Mesenchymal stem cell (in vitro differentiated cells and primary cell): ENCODE measurements around the gene AJAP1.
A peak's percentile ranks its signal among the peaks of the same experiment; 100 is the strongest.

Source experiments
- DNase-seq: peaks from one replicate; pipeline ENCODE4 v3.0.0-alpha.2; 2013
- H2AFZ ChIP-seq: one replicate; pipeline ENCODE4 v1.6.1; 2013; ENCODE audit warnings: low read depth, mild to moderate bottlenecking, control low read depth, inconsistent platforms, low read length, moderate library complexity
- H2AK5ac ChIP-seq: 2 replicates; pipeline ENCODE4 v1.6.1; 2013; ENCODE audit warnings: low read length, moderate library complexity, mild to moderate bottlenecking, inconsistent platforms; ENCODE audit not compliant: severe bottlenecking
- H2BK120ac ChIP-seq: one replicate; pipeline ENCODE4 v1.6.1; 2013; ENCODE audit warnings: low read depth, mild to moderate bottlenecking, inconsistent platforms, low read length, moderate library complexity
- H2BK12ac ChIP-seq, 2 experiments: one replicate each; pipeline ENCODE4 v1.6.1; 2013; ENCODE audit warnings: inconsistent platforms in 2 of 2, low read length in 2 of 2, mild to moderate bottlenecking in 2 of 2, moderate library complexity in 2 of 2, control low read depth in 1 of 2
- H2BK15ac ChIP-seq: one replicate; pipeline ENCODE4 v1.6.1; 2013; ENCODE audit warnings: mild to moderate bottlenecking, low read depth, inconsistent platforms; ENCODE audit not compliant: poor library complexity, severe bottlenecking
- H2BK5ac ChIP-seq: 2 replicates; pipeline ENCODE4 v1.6.1; 2013; ENCODE audit warnings: low read depth, mild to moderate bottlenecking, low read length, control low read depth, inconsistent platforms; ENCODE audit not compliant: poor library complexity, severe bottlenecking
- H3K14ac ChIP-seq, 2 experiments: one replicate each; pipeline ENCODE4 v1.6.1; 2013; ENCODE audit warnings: inconsistent platforms in 2 of 2, low read length in 2 of 2, control low read depth in 1 of 2, mild to moderate bottlenecking in 1 of 2, moderate library complexity in 1 of 2
- H3K18ac ChIP-seq, 2 experiments: one replicate each; pipeline ENCODE4 v1.6.1; 2013; ENCODE audit warnings: inconsistent platforms in 2 of 2, low read length in 2 of 2, control low read depth in 1 of 2, low read depth in 1 of 2, mild to moderate bottlenecking in 1 of 2
- H3K23ac ChIP-seq, 2 experiments: one replicate each; pipeline ENCODE4 v1.6.1; 2013; ENCODE audit warnings: inconsistent platforms in 2 of 2, low read length in 2 of 2, mild to moderate bottlenecking in 2 of 2, moderate library complexity in 2 of 2, control low read depth in 1 of 2
- H3K27ac ChIP-seq: 2 replicates; pipeline ENCODE4 v1.5.1; 2013; ENCODE audit warnings: mild to moderate bottlenecking, moderate library complexity, low read length, control low read depth, inconsistent platforms; ENCODE audit not compliant: poor library complexity, severe bottlenecking
- H3K27me3 ChIP-seq, 2 experiments: 2 replicates each; pipeline versions ENCODE4 v1.6.1 to v1.7.0; 2013; ENCODE audit warnings: low read length in 2 of 2, mild to moderate bottlenecking in 2 of 2, moderate library complexity in 2 of 2, control low read depth in 1 of 2, inconsistent platforms in 1 of 2; ENCODE audit not compliant: control insufficient read depth in 1 of 2, insufficient read depth in 1 of 2
- H3K36me3 ChIP-seq, 2 experiments: 2 replicates each; pipeline versions ENCODE4 v1.6.1 to v1.7.0; 2013; ENCODE audit warnings: low read length in 2 of 2, control low read depth in 1 of 2, inconsistent platforms in 1 of 2, low read depth in 1 of 2, mild to moderate bottlenecking in 1 of 2; ENCODE audit not compliant: insufficient read depth in 2 of 2, control insufficient read depth in 1 of 2
- H3K4ac ChIP-seq, 2 experiments: one replicate each; pipeline ENCODE4 v1.6.1; 2013; ENCODE audit warnings: inconsistent platforms in 2 of 2, low read length in 2 of 2, mild to moderate bottlenecking in 2 of 2, moderate library complexity in 2 of 2, control low read depth in 1 of 2, low read depth in 1 of 2
- H3K4me1 ChIP-seq: 2 replicates; pipeline ENCODE4 v1.6.1; 2013; ENCODE audit warnings: low read depth, low read length, control low read depth; ENCODE audit not compliant: control insufficient read depth, insufficient read depth
- H3K4me2 ChIP-seq: 2 replicates; pipeline ENCODE4 v1.6.1; 2013; ENCODE audit warnings: low read length, mild to moderate bottlenecking, inconsistent platforms; ENCODE audit not compliant: poor library complexity, severe bottlenecking
- H3K4me3 ChIP-seq, 2 experiments: 2 replicates each; pipeline versions ENCODE4 v1.5.1 to v1.7.0; 2013; ENCODE audit warnings: low read length in 2 of 2, mild to moderate bottlenecking in 2 of 2, control low read depth in 1 of 2, low read depth in 1 of 2; ENCODE audit not compliant: insufficient read depth in 1 of 2
- H3K79me1 ChIP-seq: replicated peaks from 2 replicates; pipeline ENCODE4 v1.6.1; 2013; ENCODE audit warnings: mild to moderate bottlenecking, control low read depth, low read length, inconsistent platforms; ENCODE audit not compliant: poor library complexity, severe bottlenecking
- H3K9ac ChIP-seq: 2 replicates; pipeline ENCODE4 v1.7.0; 2013; ENCODE audit warnings: mild to moderate bottlenecking, low read length, moderate library complexity
- H3K9me3 ChIP-seq: 2 replicates; pipeline ENCODE4 v1.7.0; 2013; ENCODE audit warnings: mild to moderate bottlenecking, low read length; ENCODE audit not compliant: control insufficient read depth
- H4K8ac ChIP-seq: one replicate; pipeline ENCODE4 v1.6.1; 2013; ENCODE audit warnings: inconsistent platforms, mild to moderate bottlenecking, low read length, moderate library complexity
- H4K91ac ChIP-seq: one replicate; pipeline ENCODE4 v1.6.1; 2013; ENCODE audit warnings: mild to moderate bottlenecking, low read length, inconsistent platforms
- WGBS: methylation state at CpG from one replicate; pipeline ENCODE4 v1.1.7; 2013; ENCODE audit warnings: mixed read lengths; 5-methylcytosine and 5-hydroxymethylcytosine counted together

The AJAP1 gene

DNA sequence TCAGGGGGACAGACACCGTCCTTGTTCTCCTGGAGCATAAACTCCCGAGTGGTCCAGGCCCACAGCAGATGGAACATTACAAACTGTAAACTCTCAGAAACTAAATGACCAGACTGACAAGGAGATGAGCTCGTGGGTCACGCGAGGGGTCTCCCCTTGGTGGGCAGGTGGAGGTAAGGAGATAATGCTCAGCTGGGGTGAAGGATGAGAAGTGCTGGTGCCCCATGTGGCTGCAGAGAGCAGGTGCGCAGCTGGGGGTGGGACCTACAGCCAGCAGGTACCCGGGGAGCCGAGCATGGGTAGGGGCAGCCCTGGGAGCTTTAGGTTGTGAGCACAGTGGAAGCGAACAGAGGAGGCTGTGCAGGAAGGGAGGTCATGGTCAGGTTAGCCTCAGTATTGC lies 40.1 kb downstream of the AJAP1 start:
- Histone ChIP-seq H3K4me1 (no peaks in the 10 kb centered on the region), H3K9ac (no peak overlapping the region), H2AFZ (no peak overlapping the region), H4K91ac (peak overlapping the region; percentile 12), H3K27me3 (no peaks in the 10 kb centered on the region), H3K9me3 (no peaks in the 10 kb centered on the region), H3K18ac (no peak overlapping the region), H3K36me3 (no peaks in the 10 kb centered on the region), H2BK5ac (no peak overlapping the region), H3K79me1 (no peaks in the 10 kb centered on the region), H3K4me2 (no peak overlapping the region), H2BK120ac (no peak overlapping the region), H3K27ac (no peak overlapping the region), H2BK12ac (no peak overlapping the region), H3K4ac (no peak overlapping the region), H3K23ac (no peak overlapping the region), H3K4me3 (no peak overlapping the region), H2AK5ac (no peak overlapping the region), H2BK15ac (no peak overlapping the region), H4K8ac (no peak overlapping the region), H3K14ac (no peak overlapping the region)
- no peak for DNase-seq
- WGBS: 75% methylated on average over 9 of the region's 9 CpGs

- no peak overlapping the region for H3K23ac ChIP-seq
- no peak overlapping the region for H3K4ac ChIP-seq
- no peaks in the 10 kb centered on the region for H3K4me1 ChIP-seq
- H2AK5ac ChIP-seq: no peak overlapping the region
- no peak overlapping the region for H3K27ac ChIP-seq
- no peak overlapping the region for H4K8ac ChIP-seq
- H3K4me3 ChIP-seq: no peak overlapping the region
- H3K18ac ChIP-seq: no peak overlapping the region
- no peak overlapping the region for H4K91ac ChIP-seq
- no peaks in the 10 kb centered on the region for H3K36me3 ChIP-seq
- 78% methylated on average over 8 of the region's 8 CpGs for WGBS
- no peaks in the 10 kb centered on the region for H3K9me3 ChIP-seq
- no peak overlapping the region for H2BK5ac ChIP-seq
- no peak overlapping the region for H2BK15ac ChIP-seq
- no peak overlapping the region for H3K9ac ChIP-seq
- no peak overlapping the region for H2BK12ac ChIP-seq
- H3K4me2 ChIP-seq: no peak overlapping the region
- H3K79me1 ChIP-seq: no peaks in the 10 kb centered on the region
- H2AFZ ChIP-seq: no peak overlapping the region
- no peak overlapping the region for H3K14ac ChIP-seq
- H3K27me3 ChIP-seq: no peaks in the 10 kb centered on the region
- no peak for DNase-seq
- H2BK120ac ChIP-seq: no peak overlapping the region
Measured at GRCh38 chr1:4695241-4695640, 40.8 kb downstream of the AJAP1 start.

- 73% methylated on average over 12 of the region's 12 CpGs for WGBS
- no peak overlapping the region for H2AFZ ChIP-seq
Measured at GRCh38 chr1:4696161-4696745, 41.8 kb downstream of the AJAP1 start.

DNA sequence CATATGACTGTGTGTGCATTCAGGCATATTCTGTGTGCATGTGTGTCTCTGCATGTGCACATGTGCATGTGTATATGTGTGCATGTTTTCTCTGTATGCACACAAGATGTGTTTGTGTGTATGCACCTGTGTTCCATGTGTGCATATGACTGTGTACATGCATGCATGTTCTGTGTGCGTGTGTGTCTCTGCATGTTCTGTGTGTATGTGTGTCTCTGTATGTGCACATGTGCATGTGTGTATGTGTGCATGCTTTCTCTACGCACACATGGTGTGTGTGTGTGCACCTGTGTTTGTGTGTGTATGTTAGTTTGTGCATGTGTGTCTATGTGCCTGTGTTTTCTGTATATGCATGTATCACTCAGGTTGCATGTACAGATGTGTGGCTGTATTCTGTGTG lies 42.3 kb downstream of the AJAP1 start:
- H2BK12ac ChIP-seq: no peak overlapping the region

More at GRCh38 chr1:4696161-4696745, 41.8 kb downstream of the AJAP1 start:
- Histone ChIP-seq H4K91ac (peak overlapping the region; percentile 2), H3K4me1 (no peaks in the 10 kb centered on the region), H4K8ac (no peak overlapping the region), H2BK120ac (no peak overlapping the region), H3K4me3 (no peak overlapping the region), H3K36me3 (no peaks in the 10 kb centered on the region), H2BK15ac (no peak overlapping the region), H2BK5ac (no peak overlapping the region), H2BK12ac (no peak overlapping the region), H3K27me3 (no peaks in the 10 kb centered on the region), H3K9me3 (no peaks in the 10 kb centered on the region), H3K14ac (no peak overlapping the region), H2AK5ac (no peak overlapping the region), H3K23ac (no peak overlapping the region), H3K27ac (no peak overlapping the region), H3K9ac (no peak overlapping the region), H3K4me2 (no peak overlapping the region), H3K79me1 (no peaks in the 10 kb centered on the region), H3K4ac (no peak overlapping the region), H3K18ac (no peak overlapping the region)
- DNase-seq: no peak

More for the DNA sequence above, 42.3 kb downstream of the AJAP1 start:
- Histone ChIP-seq H4K91ac (peak overlapping the region; percentile 2), H2AK5ac (no peak overlapping the region), H3K36me3 (no peaks in the 10 kb centered on the region), H3K23ac (no peak overlapping the region), H3K9ac (no peak overlapping the region), H4K8ac (no peak overlapping the region), H2AFZ (no peak overlapping the region), H3K79me1 (no peaks in the 10 kb centered on the region), H3K4me3 (no peak overlapping the region), H3K27me3 (no peaks in the 10 kb centered on the region), H3K14ac (no peak overlapping the region), H3K4me2 (no peak overlapping the region), H3K9me3 (no peaks in the 10 kb centered on the region), H3K4ac (no peak overlapping the region), H2BK120ac (no peak overlapping the region), H3K18ac (no peak overlapping the region), H3K27ac (no peak overlapping the region), H2BK5ac (no peak overlapping the region), H3K4me1 (no peaks in the 10 kb centered on the region), H2BK15ac (no peak overlapping the region)
- WGBS: 89% methylated on average over 2 of the region's 2 CpGs
- no peak for DNase-seq
